ENCODE data around the gene DQX1. TPM values are rescaled to one million over a fixed set of nuclear protein-coding genes. Genes with fewer than 3 reads are reported as not detected.
"Not testable (repeated sequence)": the region's sequence is repeated elsewhere in the genome, so short reads cannot be mapped to it uniquely, and the experiment has no call there.

DQX1 gene
- total RNA-seq, 1 experiment from 2014 or later = 1.1 TPM

DNA sequence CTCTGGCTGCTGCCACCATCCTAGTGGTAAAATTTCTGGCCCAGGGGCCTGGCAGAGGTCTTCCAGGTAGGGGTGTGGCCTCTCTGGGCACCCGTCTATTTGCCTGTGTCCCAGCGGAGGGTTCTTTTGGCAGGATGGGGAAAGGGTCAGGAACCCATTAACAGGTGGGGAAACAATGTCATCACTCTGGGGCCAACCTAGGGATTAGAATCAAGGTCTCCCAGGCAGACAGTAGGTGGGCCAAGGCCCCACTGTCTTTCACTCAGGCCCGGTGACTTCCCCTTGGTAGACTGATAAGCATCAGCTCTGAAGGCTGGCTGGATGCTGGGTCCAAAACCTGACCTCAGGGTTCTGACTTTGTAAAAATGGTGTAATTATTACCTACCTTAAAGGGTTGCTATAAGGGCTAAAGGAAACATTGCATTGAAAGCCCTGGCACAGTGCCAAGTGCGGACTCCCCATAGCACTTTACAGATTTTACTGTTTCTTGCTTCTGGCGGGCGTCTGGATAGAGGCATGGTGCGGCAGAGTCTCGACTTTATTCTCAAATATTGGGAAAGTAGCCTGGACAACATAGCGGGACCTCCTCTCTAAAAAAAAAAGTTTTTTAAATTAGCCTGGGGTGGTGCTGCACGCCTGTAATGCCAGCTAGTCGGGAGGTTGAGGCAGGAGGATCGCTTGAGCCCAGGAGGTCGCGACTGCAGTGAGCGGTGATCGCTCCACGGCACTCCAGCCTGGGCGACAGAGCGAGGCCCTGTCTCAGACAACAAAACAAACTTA lies 28.8 kb downstream of the DQX1 start:
- no peak for DNase-seq (ENCODE audit: low read depth)

- DNase-seq (ENCODE audit: low read depth) = no peak
These were observed 30.6 kb downstream of the DQX1 start for GRCh38 chr2:74495440-74495839.

- no peak for DNase-seq (ENCODE audit: low read depth)
These were observed 32.5 kb downstream of the DQX1 start for GRCh38 chr2:74493546-74493945.

GRCh38 chr2:74491648-74492544 lies 34.1 kb downstream of the DQX1 start:
- DNase-seq (ENCODE audit: low read depth) = no peak

DNA sequence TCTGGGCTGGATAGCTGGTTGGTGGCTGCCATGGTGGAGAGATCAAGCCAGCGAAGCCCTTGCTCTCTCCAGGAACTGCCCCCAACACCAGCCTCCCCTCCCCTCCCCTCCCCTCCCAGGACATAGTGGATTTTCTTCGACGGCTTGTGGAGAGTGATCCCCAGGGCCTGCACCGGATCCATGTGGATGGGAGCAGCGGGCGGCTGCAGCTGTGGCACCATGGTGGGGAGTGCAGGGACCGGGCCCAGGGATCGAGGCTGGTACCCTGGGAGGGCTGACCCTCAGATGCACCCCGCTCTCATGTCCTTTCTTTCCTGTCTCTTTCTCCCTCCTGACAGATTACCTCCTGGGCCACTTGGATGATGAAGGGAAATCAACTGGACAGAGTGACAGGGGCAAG lies 36.1 kb downstream of the DQX1 start:
- no peak for DNase-seq (ENCODE audit: low read depth)

DNA sequence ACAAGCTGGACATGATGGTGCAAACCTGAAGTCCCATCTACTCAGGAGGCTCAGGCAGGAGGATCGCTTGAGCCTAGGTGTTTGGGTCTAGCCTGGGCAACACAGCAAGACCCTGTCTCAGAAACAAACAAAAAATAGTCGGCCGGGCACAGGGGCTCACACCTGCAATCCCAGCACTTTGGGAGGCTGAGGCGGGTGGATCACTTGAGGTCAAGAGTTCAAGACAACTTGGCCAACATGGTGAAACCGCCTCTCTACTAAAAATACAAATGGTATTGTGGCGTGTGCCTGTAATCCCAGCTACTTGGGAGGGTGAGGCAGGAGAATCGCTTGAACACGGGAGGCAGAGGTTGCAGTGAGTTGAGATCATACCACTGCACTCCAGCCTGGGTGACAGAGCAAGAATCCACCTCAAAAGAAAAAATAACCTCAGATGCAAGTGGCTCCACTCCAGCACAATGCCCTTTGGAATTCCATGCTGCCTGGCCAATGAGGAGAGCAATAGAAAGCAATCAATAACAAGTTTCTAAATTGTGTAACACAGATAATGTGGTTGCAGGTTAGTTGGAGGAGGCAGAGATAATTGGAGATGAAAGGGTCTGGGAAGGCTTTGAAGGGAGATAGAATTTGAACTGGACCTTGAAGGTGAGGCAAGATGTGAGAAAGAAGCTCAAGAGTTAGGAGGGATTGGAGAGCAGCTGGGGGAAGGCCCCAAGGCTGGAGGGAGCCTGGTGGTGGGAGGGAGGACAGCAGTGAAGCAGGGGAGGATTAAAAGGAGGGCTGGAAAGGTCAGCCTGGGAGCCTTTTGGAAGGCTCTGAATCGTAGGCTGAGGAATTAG lies 37.2 kb downstream of the DQX1 start:
- DNase-seq (ENCODE audit: low read depth) = no peak

- DNase-seq (ENCODE audit: low read depth) = no peak
These were observed 39.9 kb downstream of the DQX1 start for GRCh38 chr2:74486141-74486540.

DNA sequence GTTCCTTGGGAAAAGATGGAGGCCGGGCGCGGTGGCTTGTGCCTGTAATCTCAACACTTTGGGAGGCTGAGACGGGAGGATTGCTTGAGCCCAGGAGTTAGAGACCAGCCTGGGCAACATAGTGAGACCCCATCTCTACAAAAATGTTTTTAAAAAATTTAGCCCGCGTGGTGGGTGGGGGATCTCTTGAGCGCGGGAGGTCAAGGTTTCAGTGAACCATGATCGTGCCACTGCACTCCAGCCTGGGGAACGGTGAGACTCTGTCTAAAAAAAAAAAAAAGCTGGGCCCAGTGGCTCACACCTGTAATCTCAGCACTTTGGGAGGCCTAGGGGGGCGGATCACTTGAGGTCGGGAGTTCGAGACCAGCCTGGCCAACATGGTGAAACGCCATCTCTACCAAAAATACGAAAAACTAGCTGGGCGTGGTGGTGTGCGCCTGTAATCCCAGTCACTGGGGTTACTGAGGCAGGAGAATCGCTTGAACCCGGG lies 42.3 kb downstream of the DQX1 start:
- not testable (repeated sequence) for DNase-seq (ENCODE audit: low read depth)

- DNase-seq (ENCODE audit: low read depth) = peak; percentile 95
These were observed 43.0 kb downstream of the DQX1 start, which contains the start of the genes CCDC142 and TTC31 for GRCh38 chr2:74482801-74483674. Gene CCDC142 (minus strand): TSS chr2:74482998. CDS start chr2:74482837, 161 bp downstream. Gene TTC31 (plus strand): TSS chr2:74483081. CDS start chr2:74483096, 15 bp downstream.

- DNase-seq (ENCODE audit: low read depth) = no peak
These were observed 43.9 kb downstream of the DQX1 start for GRCh38 chr2:74481961-74482800.

- no peak for DNase-seq (ENCODE audit: low read depth)
These were observed 44.6 kb downstream of the DQX1 start for GRCh38 chr2:74481431-74481830.

GRCh38 chr2:74474899-74475298 lies 51.1 kb downstream of the DQX1 start:
- no peak for DNase-seq (ENCODE audit: low read depth)

GRCh38 chr2:74474481-74474880 lies 51.5 kb downstream of the DQX1 start:
- DNase-seq (ENCODE audit: low read depth) = no peak

DNA sequence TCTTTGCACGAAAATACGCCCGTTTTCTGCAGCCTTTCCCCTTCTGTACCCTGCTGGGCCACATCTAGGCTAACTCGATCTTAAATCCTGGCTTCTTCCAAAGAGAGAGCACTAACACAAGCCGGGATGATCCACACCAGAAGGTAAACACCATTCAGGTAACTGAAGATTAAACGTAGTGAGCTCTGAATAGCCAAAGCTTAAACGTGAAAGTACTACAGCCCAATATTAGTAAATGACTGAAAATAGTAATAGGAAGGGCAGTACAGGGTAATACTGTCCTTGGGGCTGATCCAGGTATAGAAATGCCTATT lies 53.1 kb downstream of the DQX1 start:
- no peak for DNase-seq (ENCODE audit: low read depth)

GRCh38 chr2:74472086-74472944 lies 53.7 kb downstream of the DQX1 start, which contains the start of gene MRPL53:
Gene MRPL53 (minus strand): TSS chr2:74472680. CDS start chr2:74472660, 20 bp downstream.
- peak; percentile 97 for DNase-seq (ENCODE audit: low read depth)

- no peak for DNase-seq (ENCODE audit: low read depth)
These were observed 54.5 kb downstream of the DQX1 start for GRCh38 chr2:74471332-74472065.

- not testable (repeated sequence) for DNase-seq (ENCODE audit: low read depth)
These were observed 55.3 kb downstream of the DQX1 start for GRCh38 chr2:74470742-74471141.
